WTC11 (cell line): ENCODE results near the gene PROSER3. TPM values are rescaled to one million over a fixed set of nuclear protein-coding genes. Genes with fewer than 3 reads are reported as not detected.

Experiments
- ATAC-seq: fragments of 200-7000 bp; cut with Tn5 transposase; 2 replicates; pipeline ENCODE4 v1.10.0; 2021; ENCODE audit warnings: mild to moderate bottlenecking, moderate library complexity
- CTCF ChIA-PET: fragments of 300-600 bp; sonication (Branson Sonifier 250); formaldehyde crosslinking; loops from one replicate; lab custom pipeline; 2021; ENCODE audit warnings: antibody characterized with exemption; lab: Charles Lee
- POLR2A ChIA-PET: fragments of 350-600 bp; sonication (Branson Sonifier 250); formaldehyde crosslinking; loops from one replicate; lab custom pipeline; 2021; ENCODE audit warnings: antibody characterized with exemption; lab: Charles Lee
- DNase-seq: peaks from one replicate; pipeline ENCODE4 v3.0.0; 2021; ENCODE audit warnings: low spot score
- H3K27ac Mint-ChIP-seq: 2 replicates; pipeline ENCODE4 v1.8.0; 2021; ENCODE audit warnings: mixed read lengths
- H3K27me3 Mint-ChIP-seq: 2 replicates; pipeline ENCODE4 v1.8.0; 2021; ENCODE audit warnings: low read depth, mild to moderate bottlenecking, moderate library complexity, mixed read lengths
- H3K36me3 Mint-ChIP-seq: 2 replicates; pipeline ENCODE4 v1.8.0; 2021; ENCODE audit warnings: mixed read lengths
- H3K4me1 Mint-ChIP-seq: 2 replicates; pipeline ENCODE4 v1.8.0; 2022; ENCODE audit warnings: mixed read lengths
- H3K4me3 Mint-ChIP-seq: 2 replicates; pipeline ENCODE4 v1.8.0; 2021; ENCODE audit warnings: mild to moderate bottlenecking, moderate library complexity, mixed read lengths
- H3K9me3 Mint-ChIP-seq: 2 replicates; pipeline ENCODE4 v1.8.0; 2021; ENCODE audit warnings: mixed read lengths
- CDX4 ChIP-seq: fragments of 250-450 bp; sonication (Bioruptor Pico); IDR thresholded peaks from 2 replicates; pipeline ENCODE4 v1.9.0; 2021; ENCODE audit warnings: moderate library complexity, mild to moderate bottlenecking, inconsistent platforms, borderline replicate concordance
- CREB1 ChIP-seq: sonication (generic); formaldehyde crosslinking; IDR thresholded peaks from 2 replicates; pipeline ENCODE4 v1.8.0; 2023; ENCODE audit warnings: mild to moderate bottlenecking, missing genetic modification reagents
- CTCF ChIP-seq: fragments of 200-600 bp; IDR thresholded peaks from 2 replicates; pipeline ENCODE4 v1.8.0; 2022; ENCODE audit warnings: antibody characterized with exemption
- GABPB1 ChIP-seq: sonication (generic); formaldehyde crosslinking; IDR thresholded peaks from 2 replicates; pipeline ENCODE4 v1.8.1; 2023; ENCODE audit warnings: mild to moderate bottlenecking, missing genetic modification reagents
- GRHL2 ChIP-seq: fragments of 250-450 bp; sonication (Bioruptor Pico); IDR thresholded peaks from 2 replicates; pipeline ENCODE4 v1.8.0; 2022; ENCODE audit warnings: mild to moderate bottlenecking, moderate library complexity; ENCODE audit not compliant: insufficient replicate concordance, severe bottlenecking
- JAZF1 ChIP-seq: fragments of 250-450 bp; sonication (Bioruptor Pico); IDR thresholded peaks from 2 replicates; pipeline ENCODE4 v1.9.0; 2021; ENCODE audit warnings: moderate library complexity, mild to moderate bottlenecking, inconsistent platforms
- RELA ChIP-seq: sonication (generic); formaldehyde crosslinking; IDR thresholded peaks from 2 replicates; pipeline ENCODE4 v1.8.1; 2022; ENCODE audit warnings: missing genetic modification reagents, mild to moderate bottlenecking, borderline replicate concordance
- SP1 ChIP-seq: sonication (generic); formaldehyde crosslinking; conservative IDR thresholded peaks from 2 replicates; pipeline ENCODE4 v1.8.1; 2022; ENCODE audit warnings: missing genetic modification reagents
- STAT6 ChIP-seq: sonication (generic); formaldehyde crosslinking; conservative IDR thresholded peaks from 2 replicates; pipeline ENCODE4 v1.8.1; 2023; ENCODE audit warnings: mild to moderate bottlenecking, low read depth, missing genetic modification reagents, moderate library complexity
- ZBTB43 ChIP-seq: sonication (generic); formaldehyde crosslinking; IDR thresholded peaks from 2 replicates; pipeline ENCODE4 v1.8.1; 2023; ENCODE audit warnings: mild to moderate bottlenecking, missing genetic modification reagents
- ZNF232 ChIP-seq: sonication (generic); formaldehyde crosslinking; IDR thresholded peaks from 2 replicates; pipeline ENCODE4 v1.8.0; 2022; ENCODE audit warnings: mild to moderate bottlenecking, missing genetic modification reagents
- ZNF317 ChIP-seq: sonication (generic); formaldehyde crosslinking; IDR thresholded peaks from 2 replicates; pipeline ENCODE4 v1.8.1; 2023; ENCODE audit warnings: low read depth, mild to moderate bottlenecking, moderate library complexity, missing genetic modification reagents, borderline replicate concordance
- ZNF512 ChIP-seq: sonication (generic); formaldehyde crosslinking; IDR thresholded peaks from 2 replicates; pipeline ENCODE4 v1.8.1; 2022; ENCODE audit warnings: missing genetic modification reagents, borderline replicate concordance
- total RNA-seq: library from RNA; stranded (reverse); gene quantifications from 3 replicates; pipeline ENCODE4 v1.2.3, GENCODE V29; 2021
- TF ChIP-seq, protein P1 (sequence below): fragments of 250-450 bp; sonication (Bioruptor Pico); conservative IDR thresholded peaks from 2 replicates; pipeline ENCODE4 v1.9.0; 2021; ENCODE audit warnings: mild to moderate bottlenecking

PROSER3 gene
- total RNA-seq, 1 experiment from 2014 or later: 32.9 TPM

- H3K4me1 Mint-ChIP-seq: peaks cover 39% of the 10 kb centered on the region
- POLR2A ChIA-PET: no interaction called here
- ATAC-seq: no peak
- TF ChIP-seq CREB1 (CRISPR knock-in tag) (no peak), CTCF (no peak), GRHL2 (no peak)
- TF ChIP-seq, all 79 proteins: peak for 0
- Mint-ChIP-seq H3K9me3 (no peaks in the 10 kb centered on the region), H3K4me3 (no peak overlapping the region), H3K36me3 (no peaks in the 10 kb centered on the region), H3K27ac (no peak overlapping the region), H3K27me3 (peaks cover 16% of the 10 kb centered on the region)
- CTCF ChIA-PET: no interaction called here
- DNase-seq: no peak
These were observed 22.1 kb downstream of the PROSER3 start for GRCh38 chr19:35780058-35780457.

DNA sequence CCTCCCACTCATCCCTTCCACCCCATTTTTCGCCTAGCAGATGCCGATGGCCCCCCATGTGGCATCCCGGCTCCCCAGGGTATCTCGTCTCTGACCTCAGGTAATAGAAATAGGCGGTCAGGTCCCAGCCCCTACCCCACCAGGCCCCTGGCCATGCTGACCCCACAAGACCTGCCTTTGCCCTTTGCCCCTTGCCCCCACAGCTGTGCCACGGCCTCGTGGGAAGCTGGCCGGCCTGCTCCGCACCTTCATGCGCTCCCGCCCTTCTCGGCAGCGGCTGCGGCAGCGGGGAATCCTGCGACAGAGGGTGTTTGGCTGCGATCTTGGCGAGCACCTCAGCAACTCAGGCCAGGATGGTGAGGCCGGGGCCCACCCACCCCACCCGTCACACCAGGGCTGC lies 22.7 kb downstream of the PROSER3 start:
- Mint-ChIP-seq H3K36me3 (no peaks in the 10 kb centered on the region), H3K27ac (no peak overlapping the region), H3K4me3 (no peak overlapping the region), H3K27me3 (peaks cover 16% of the 10 kb centered on the region), H3K9me3 (no peaks in the 10 kb centered on the region), H3K4me1 (peaks cover 45% of the 10 kb centered on the region)
- DNase-seq: no peak
- ChIA-PET POLR2A (no interaction called here), CTCF (no interaction called here)
- no peak for ATAC-seq
- no peak for TF ChIP-seq ZNF317 (CRISPR knock-in tag)
- no peak for TF ChIP-seq SP1 (CRISPR knock-in tag)
- no peak for TF ChIP-seq GABPB1 (CRISPR knock-in tag)
- no peak for TF ChIP-seq CDX4 (CRISPR knock-in tag)
- no peak for TF ChIP-seq STAT6 (CRISPR knock-in tag)
- TF ChIP-seq, protein P1, sequence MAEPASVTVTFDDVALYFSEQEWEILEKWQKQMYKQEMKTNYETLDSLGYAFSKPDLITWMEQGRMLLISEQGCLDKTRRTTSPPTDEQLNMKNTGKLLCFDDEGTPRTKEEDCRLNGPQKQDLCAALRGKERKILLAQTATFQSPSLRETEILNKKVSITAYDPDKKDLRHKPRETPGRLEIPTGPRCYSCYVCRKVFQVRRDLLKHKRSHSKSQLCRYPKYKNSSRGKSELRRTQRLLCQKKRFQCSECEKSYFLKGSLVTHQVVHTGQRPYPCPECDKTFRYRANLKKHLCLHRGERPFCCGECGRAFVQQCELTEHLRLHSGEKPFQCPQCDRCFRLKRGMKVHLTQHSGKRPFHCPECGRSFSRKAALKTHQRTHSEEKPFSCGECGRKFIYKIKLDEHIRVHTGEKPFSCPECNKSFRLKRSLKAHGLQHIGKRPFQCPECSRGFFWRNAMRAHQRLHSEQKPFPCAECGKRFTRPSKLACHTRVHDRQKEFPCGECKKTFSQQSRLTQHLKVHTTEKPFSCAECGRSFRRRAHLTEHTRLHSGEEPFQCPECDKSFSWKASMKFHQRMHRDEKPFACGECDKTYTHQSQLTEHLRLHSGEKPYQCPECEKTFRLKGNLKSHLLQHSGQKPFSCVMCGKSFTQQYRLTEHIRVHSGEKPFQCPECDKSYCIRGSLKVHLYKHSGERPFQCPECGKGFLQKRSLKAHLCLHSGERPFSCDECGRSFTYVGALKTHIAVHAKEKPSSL (CRISPR knock-in tag): no peak
- TF ChIP-seq JAZF1 (CRISPR knock-in tag): no peak
- no peak for TF ChIP-seq ZNF512 (CRISPR knock-in tag)
- TF ChIP-seq RELA (CRISPR knock-in tag): no peak
- TF ChIP-seq ZNF232: no peak
- TF ChIP-seq ZBTB43 (CRISPR knock-in tag): no peak
